Esophagus (tissue), 2 donors: Measurements from ENCODE around the gene CARS2. TPM values are rescaled to one million over a fixed set of nuclear protein-coding genes. Genes with fewer than 3 reads are reported as not detected.
"Not testable (repeated sequence)": the region's sequence is repeated elsewhere in the genome, so short reads cannot be mapped to it uniquely, and the experiment has no call there.

ENCODE experiments used
- H3K27ac ChIP-seq, 2 donors: one replicate each; pipeline ENCODE4 v1.5.1; 2013; ENCODE audit warnings: low read depth in 2 of 2, mild to moderate bottlenecking in 2 of 2, inconsistent platforms in 1 of 2, low read length in 1 of 2, moderate library complexity in 1 of 2
- H3K27me3 ChIP-seq, 2 donors: one replicate each; pipeline ENCODE4 v1.6.1; 2013; ENCODE audit warnings: low read length in 2 of 2, control low read depth in 1 of 2, mild to moderate bottlenecking in 1 of 2; ENCODE audit not compliant: insufficient read depth in 2 of 2, control insufficient read depth in 1 of 2
- H3K36me3 ChIP-seq, 2 donors: one replicate each; pipeline ENCODE4 v1.6.1; 2013; ENCODE audit warnings: low read length in 1 of 2; ENCODE audit not compliant: control insufficient read depth in 2 of 2, insufficient read depth in 2 of 2
- H3K4me1 ChIP-seq, 2 donors: one replicate each; pipeline ENCODE4 v1.6.1; 2013; ENCODE audit warnings: low read length in 1 of 2; ENCODE audit not compliant: control insufficient read depth in 2 of 2, insufficient read depth in 2 of 2
- H3K4me3 ChIP-seq, 2 donors: one replicate each; pipeline ENCODE4 v1.5.1; 2013; ENCODE audit warnings: low read length in 2 of 2, mild to moderate bottlenecking in 2 of 2, low read depth in 1 of 2, moderate library complexity in 1 of 2
- H3K9me3 ChIP-seq, 2 donors: one replicate each; pipeline ENCODE4 v1.6.1; 2013; ENCODE audit warnings: mild to moderate bottlenecking in 2 of 2, low read depth in 1 of 2, low read length in 1 of 2, moderate library complexity in 1 of 2; ENCODE audit not compliant: control insufficient read depth in 2 of 2, insufficient read depth in 1 of 2
- WGBS, 2 donors: extraction: QIAGEN DNeasy Blood & Tissue Kit; methylation state at CpG; one replicate each; pipeline ENCODE4 v1.1.7; 2013; 5-methylcytosine and 5-hydroxymethylcytosine counted together
- polyA plus RNA-seq, 2 donors: library from polyadenylated mRNA; stranded (reverse); fragments of 200-250 nt; gene quantifications; one replicate each; pipeline ENCODE4 v1.2.3, GENCODE V29; 2013
- donor health status: healthy with polysubstance abuse.
- donor health status: Bipolar disorder and iron deficiency.

Gene CARS2
- polyA plus RNA-seq, 2 donors = 42.9 to 75.1 TPM

DNA sequence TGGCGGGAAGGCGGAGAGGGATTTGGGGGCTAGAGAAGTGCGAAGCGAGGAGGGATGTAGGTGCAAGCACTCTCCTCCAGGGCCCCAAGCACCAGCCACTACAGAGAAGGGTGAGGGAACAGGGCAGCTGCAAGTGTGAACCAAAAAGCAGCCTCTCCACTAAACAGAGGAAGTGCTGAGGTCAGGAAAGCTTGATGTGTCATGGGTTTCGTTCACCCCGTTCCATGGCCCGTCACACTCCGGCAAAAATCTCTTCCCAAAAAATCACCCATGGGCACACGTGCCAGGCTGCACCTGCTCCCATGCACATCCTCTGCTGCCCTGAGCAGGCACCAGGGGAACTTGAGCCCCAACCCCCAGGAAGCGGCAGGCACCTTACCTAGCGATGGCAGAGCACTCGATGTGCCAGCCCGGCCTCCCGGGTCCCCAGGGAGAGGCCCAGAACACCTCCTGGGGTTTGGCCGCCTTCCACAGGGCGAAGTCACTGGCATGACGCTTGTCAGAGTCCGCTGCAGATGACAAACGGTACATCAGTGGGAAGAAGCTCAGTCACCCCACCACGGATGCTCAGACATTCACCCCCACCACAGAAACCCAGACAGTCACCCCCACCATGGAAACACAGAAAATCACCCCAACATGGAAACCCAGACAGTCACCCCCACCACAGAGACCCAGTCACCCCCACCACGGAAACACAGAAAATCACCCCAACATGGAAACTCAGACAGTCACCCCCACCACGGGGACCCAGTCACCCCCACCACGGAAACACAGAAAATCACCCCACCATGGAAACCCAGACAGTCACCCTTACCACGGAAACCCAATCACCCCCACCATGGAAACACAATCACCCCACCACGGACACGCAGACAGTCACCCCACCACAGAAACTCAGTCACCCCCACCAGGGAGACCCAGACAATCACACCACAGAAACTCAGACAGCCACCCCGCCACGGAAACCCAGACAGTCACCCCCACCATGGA lies 29.0 kb downstream of the CARS2 start:
- WGBS, 2 donors = 85 to 87% methylated on average over 28 of the region's 28 CpGs
- no peaks in the 10 kb centered on the region for H3K4me1 ChIP-seq
- no peak overlapping the region for H3K4me3 ChIP-seq
- H3K27me3 ChIP-seq = no peaks in the 10 kb centered on the region
- no peak overlapping the region for H3K27ac ChIP-seq
- peaks cover 0 to 4% of the 10 kb centered on the region in 2 donors for H3K9me3 ChIP-seq
- peaks cover 11 to 30% of the 10 kb centered on the region in 2 donors for H3K36me3 ChIP-seq

GRCh38 chr13:110669814-110670213 lies 36.1 kb downstream of the CARS2 start:
- H3K27ac ChIP-seq = not testable (repeated sequence)
- 96 to 98% methylated on average over 11 of the region's 11 CpGs for WGBS, 2 donors

GRCh38 chr13:110669036-110669435 lies 36.9 kb downstream of the CARS2 start:
- 91 to 92% methylated on average over 9 of the region's 9 CpGs for WGBS, 2 donors
- Histone ChIP-seq H3K27me3 (no peaks in the 10 kb centered on the region), H3K36me3 (peaks cover 13 to 14% of the 10 kb centered on the region in 2 donors), H3K4me1 (no peaks in the 10 kb centered on the region), H3K27ac (no peak overlapping the region), H3K9me3 (no peaks in the 10 kb centered on the region), H3K4me3 (no peak overlapping the region)

More at GRCh38 chr13:110669814-110670213, 36.1 kb downstream of the CARS2 start:
- H3K27me3 ChIP-seq, H3K4me3 ChIP-seq, H3K9me3 ChIP-seq, H3K4me1 ChIP-seq: not testable (repeated sequence)
- peaks cover 10% of the 10 kb centered on the region in 2 donors for H3K36me3 ChIP-seq

DNA sequence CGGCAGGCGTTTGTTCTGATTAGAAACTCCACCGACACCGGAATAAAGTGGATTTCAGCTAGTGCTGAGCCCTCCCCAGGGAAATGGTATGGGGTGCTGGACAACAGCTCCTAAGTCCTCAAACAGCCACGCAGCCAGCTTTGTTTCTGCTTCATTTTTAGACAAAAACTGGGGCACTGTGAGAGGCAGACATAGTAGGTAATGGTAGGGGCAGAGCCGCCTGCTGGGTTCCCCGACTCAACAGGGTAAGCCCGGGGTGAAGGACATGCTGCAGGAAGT lies 39.7 kb downstream of the CARS2 start:
- H3K4me3 ChIP-seq = no peak overlapping the region
- H3K36me3 ChIP-seq = peaks cover 17% of the 10 kb centered on the region in 2 donors
- 91 to 95% methylated on average over 8 of the region's 8 CpGs for WGBS, 2 donors
- no peak overlapping the region for H3K27ac ChIP-seq
- H3K9me3 ChIP-seq = no peaks in the 10 kb centered on the region
- no peaks in the 10 kb centered on the region for H3K4me1 ChIP-seq
- H3K27me3 ChIP-seq = no peaks in the 10 kb centered on the region

DNA sequence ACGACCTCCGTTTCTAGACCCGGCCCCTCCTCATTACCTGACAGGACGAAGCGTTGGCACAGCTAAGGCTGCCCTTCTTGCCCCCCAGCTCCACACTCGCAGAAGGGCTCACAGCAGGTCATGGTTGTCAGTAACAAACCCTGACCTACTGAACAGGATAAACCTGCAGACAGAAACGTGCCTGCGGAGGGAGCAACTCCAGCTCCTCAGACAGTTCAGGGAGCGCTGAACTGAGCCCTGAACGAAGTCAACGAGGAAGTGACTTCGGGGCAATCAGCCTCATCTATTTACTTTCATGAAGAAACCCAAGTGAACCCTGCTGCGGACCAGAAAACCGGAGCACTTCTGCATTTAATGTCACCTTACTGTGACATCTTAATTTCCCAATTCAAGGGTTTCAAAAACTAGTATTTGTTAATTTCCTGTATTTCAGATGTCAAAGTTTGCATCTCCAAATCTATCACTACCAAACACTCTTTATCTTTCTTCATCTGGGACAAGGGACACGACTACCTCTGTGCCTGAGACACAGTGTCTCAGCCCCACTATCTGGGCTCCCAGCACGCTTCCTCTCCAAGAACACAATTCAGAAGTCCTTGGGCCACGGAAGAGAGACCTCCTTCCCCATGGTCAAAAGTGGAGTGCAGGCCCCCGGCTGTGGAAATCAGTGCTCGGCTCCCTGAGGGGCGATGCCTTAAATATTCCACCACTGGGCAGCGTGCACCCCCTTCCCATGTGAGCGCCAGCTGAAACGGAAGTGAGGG lies 40.2 kb downstream of the CARS2 start:
- 90 to 91% methylated on average over 23 of the region's 23 CpGs for WGBS, 2 donors
- Histone ChIP-seq H3K27me3 (no peaks in the 10 kb centered on the region), H3K4me1 (no peaks in the 10 kb centered on the region), H3K27ac (no peak overlapping the region), H3K4me3 (no peak overlapping the region), H3K36me3 (peaks cover 17% of the 10 kb centered on the region in 2 donors), H3K9me3 (no peaks in the 10 kb centered on the region)

DNA sequence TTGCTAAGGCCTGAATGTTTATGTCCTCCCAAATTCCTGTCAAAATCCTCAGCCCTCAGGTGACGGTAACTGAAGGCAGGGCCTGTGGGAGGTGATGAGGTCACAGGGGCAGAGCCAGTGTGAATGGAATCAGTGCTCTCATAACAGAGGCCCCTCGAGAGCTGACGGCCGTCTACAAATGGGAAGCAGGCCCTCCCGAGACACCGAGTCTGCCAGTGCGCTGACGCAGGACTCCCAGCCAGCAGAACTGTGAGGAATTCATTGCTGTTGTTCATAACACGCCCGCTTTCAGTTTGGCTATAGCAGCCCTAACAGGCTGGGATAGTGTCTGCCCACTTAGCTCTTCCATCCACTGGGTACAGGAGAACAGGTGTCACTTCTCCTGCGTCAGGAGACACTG lies 41.2 kb downstream of the CARS2 start:
- WGBS, 2 donors = 92 to 95% methylated on average over 11 of the region's 11 CpGs
- Histone ChIP-seq H3K36me3 (peaks cover 17% of the 10 kb centered on the region in 2 donors), H3K27me3 (no peaks in the 10 kb centered on the region), H3K27ac (no peak overlapping the region), H3K4me3 (no peak overlapping the region), H3K4me1 (no peaks in the 10 kb centered on the region), H3K9me3 (no peaks in the 10 kb centered on the region)

DNA sequence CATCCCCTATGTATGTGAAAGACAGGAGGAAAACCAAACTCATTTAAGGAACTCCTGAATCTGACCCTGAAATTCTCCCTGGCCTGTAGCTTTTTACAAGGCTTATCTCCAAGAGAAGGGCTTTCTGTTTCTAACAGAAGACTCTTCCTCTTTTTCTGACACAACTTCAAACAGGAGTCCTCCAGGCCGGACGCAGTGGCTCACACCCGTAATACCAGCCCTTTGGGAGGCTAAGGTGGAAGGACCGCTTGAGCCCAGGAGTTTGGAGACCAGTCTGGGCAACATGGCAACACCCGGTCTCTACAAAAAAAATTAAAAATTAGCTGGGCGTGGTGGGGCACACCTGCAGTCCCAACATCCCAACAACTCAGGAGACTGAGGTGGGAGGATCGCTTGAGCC lies 41.9 kb downstream of the CARS2 start:
- Histone ChIP-seq H3K27me3 (no peaks in the 10 kb centered on the region), H3K36me3 (peaks cover 15 to 16% of the 10 kb centered on the region in 2 donors)

GRCh38 chr13:110663491-110663890 lies 42.4 kb downstream of the CARS2 start:
- Histone ChIP-seq H3K4me1 (no peaks in the 10 kb centered on the region), H3K36me3 (peaks cover 14 to 15% of the 10 kb centered on the region in 2 donors), H3K27me3 (no peaks in the 10 kb centered on the region), H3K9me3 (no peaks in the 10 kb centered on the region), H3K4me3 (no peak overlapping the region), H3K27ac (no peak overlapping the region)
- 79% methylated on average over 7 of the region's 7 CpGs for WGBS, 2 donors

More for the DNA sequence above, 41.9 kb downstream of the CARS2 start:
- Histone ChIP-seq H3K4me3 (no peak overlapping the region), H3K9me3 (no peaks in the 10 kb centered on the region), H3K27ac (no peak overlapping the region), H3K4me1 (no peaks in the 10 kb centered on the region)
- WGBS, 2 donors = 96 to 99% methylated on average over 7 of the region's 7 CpGs

GRCh38 chr13:110662777-110663443 lies 43.0 kb downstream of the CARS2 start:
- H3K27ac ChIP-seq = no peak overlapping the region
- no peaks in the 10 kb centered on the region for H3K9me3 ChIP-seq
- H3K4me1 ChIP-seq = no peaks in the 10 kb centered on the region
- H3K4me3 ChIP-seq = no peak overlapping the region
- H3K27me3 ChIP-seq = no peaks in the 10 kb centered on the region
- peaks cover 14 to 15% of the 10 kb centered on the region in 2 donors for H3K36me3 ChIP-seq
- WGBS, 2 donors = 95 to 97% methylated on average over 16 of the region's 16 CpGs
